CD4-positive, alpha-beta T cell treated with Interleukin-6 at 100 ng/mL for 8 hours (primary cell): ENCODE data around the gene ACP4.
"Not testable (repeated sequence)": the region's sequence is repeated elsewhere in the genome, so short reads cannot be mapped to it uniquely, and the experiment has no call there.

ENCODE experiments used
- DNase-seq: peaks from one replicate; pipeline ENCODE4 v3.0.0-alpha.2; 2020; ENCODE audit warnings: mixed read lengths, low spot score

Gene ACP4

DNA sequence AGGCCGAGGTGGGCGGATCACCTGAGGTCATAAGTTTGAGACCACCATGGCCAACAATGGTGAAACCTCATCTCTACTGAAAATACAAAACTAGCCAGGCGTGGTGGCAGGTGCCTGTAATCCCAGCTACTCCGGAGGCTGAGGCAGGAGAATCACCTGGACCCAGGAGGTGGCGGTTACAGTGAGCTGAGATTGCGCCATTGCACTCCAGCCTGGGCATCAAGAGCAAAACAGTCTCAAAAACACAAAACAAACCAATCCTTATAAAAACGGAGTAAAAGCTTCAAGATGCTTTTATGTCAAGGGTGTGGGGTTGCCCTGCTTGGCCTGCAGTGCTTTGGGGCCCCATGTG, 7.2 kb downstream of the ACP4 start:
- no peak for DNase-seq

DNA sequence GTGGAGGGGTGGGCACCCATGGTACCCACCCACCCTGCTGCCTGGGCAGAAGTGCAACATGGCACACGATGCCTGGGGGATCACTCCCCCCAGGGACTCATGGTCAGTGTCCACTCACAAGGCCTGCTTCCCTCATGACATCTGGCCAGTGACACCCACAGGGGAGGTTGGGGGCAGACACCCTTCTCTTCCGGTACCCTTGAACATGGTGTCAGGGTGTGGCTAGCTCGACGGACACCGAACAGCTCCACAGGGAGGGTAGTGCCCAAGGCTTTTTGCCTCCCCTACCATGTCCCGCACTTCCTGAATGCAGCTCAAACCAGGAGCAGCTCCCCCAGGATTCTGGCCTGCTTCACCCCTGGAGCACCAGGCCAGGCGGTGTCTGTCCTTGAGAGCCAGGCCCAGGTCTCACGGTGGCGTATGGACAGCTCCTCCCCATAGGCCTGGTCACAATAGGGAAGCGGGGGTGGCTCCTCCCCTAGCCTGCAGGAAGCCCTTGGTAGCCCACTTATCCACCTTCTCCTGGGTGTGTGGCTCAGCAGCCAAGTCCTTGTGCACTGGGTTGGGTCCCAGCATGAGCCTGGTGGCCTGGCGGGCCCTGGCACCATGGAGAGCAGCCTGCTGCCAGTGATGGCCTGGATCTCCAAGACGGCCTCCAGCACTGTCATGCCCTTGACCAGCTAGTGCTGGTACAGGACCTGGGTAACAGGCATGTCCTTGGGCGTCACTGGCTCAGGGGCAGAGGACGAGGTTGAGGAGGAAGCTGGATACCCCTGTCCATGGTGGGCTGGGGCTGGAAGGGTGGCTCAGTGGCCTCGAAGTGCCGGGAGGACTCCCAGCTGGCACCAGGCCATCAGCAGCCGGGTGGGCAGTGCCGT, 7.8 kb downstream of the ACP4 start:
- no peak for DNase-seq

DNA sequence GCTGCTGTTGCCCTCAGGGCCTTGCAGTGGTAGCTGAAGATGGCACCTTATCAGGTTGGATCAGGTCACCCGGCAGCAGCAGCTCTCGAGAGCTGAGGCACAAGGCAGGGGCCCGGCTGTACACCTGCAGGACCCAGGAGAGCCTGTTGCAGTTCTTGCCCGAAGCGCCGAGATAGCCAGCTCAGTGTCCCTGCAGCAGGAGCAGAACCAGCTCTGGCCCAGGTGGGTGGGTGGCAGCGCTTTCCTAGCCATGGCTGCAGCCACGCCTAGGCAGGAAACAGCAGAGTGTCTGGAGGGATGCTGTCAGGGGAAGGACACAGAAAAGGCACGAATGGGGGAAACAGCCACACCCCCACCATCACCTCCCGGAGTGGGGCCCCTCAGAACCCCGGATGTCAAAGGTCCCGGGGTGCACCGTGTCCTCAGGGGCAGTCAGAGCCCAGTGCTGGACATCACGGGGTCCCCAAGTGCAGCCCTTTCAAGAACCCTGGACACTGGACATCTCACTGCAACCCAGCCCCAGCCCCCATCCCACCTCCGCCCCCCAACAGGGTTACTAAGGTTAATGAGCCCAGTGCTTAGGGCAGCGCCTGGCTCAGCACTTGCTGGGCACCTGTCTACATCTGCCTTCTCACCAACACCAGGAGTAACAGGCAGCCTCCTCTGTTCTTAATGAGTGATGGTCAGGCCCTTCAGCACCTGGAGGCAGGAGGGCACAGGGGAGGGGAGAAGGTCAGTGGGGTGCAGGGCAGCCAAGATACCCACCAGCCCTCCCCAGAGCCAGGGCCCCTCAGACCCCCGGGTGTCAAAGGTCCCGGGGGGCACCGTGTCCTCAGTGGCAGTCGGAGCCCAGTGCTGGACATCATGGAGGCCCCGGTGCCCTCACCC, 8.7 kb downstream of the ACP4 start:
- no peak for DNase-seq

GRCh38 chr19:50799547-50799851, 9.3 kb downstream of the ACP4 start:
- no peak for DNase-seq

DNA sequence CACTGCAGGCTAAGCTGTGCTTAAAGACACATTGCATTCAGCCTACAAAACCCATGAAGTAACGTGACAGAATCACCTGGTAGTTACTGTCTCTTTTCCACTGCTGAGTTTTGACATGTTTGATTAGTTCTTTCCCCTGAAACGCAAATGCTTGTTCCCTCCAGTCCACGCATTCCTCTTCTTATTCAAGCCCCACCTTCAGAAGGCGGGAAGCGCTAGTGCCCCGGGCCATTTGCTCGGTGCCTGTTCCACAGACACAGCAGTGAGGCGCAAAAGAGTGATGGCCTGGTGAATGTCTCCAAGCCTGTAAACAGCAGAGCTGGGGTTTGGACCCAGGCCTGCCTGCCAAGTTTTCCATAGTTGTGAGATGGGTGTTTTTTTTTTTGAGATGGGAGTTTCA, 10.9 kb downstream of the ACP4 start:
- DNase-seq: no peak

GRCh38 chr19:50803633-50804419, 13.6 kb downstream of the ACP4 start:
- DNase-seq: no peak

DNA sequence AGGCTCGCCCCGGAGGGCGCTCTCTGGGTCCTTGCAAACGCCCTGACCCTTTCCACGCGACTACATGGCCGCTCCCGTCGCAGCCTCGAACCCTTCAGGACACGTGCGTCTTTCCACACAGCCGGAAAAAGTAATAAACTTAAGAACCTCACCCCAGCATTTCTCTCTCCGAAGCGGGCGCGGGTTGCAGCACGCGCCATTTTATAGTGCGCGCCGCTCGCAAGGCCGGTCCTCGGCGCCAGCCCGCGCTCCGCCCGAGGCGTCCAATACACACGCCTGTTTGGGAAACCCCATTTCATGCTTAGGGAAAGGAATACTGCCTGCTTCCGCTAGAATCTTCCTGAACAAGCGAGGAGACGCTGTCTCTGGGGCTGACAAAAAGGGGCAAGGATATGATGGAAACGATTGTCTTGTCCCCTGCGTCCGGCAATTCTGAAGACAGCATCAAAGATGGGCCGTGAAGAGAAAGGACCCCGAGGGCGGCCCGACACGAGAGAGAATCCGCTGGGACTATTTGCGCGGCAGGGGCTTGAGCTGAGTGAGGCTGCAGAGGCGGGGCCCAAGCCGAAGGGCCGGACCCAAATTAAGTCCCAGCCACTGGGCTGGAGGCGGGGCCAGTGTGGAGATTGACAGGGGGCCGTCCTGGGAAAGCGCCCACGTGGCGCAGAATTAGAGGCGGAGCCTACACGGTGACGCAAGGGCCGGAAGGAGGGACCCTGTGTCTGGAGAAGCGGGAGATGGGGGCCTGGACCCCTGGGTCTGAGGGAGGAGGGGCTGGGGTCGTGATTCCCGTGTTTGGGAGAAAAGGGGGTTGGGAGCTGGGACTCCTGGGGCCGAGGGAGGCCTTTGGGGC, 14.4 kb downstream of the ACP4 start:
- peak; percentile 98 for DNase-seq

GRCh38 chr19:50808856-50809255, 18.6 kb downstream of the ACP4 start:
- no peak for DNase-seq

DNA sequence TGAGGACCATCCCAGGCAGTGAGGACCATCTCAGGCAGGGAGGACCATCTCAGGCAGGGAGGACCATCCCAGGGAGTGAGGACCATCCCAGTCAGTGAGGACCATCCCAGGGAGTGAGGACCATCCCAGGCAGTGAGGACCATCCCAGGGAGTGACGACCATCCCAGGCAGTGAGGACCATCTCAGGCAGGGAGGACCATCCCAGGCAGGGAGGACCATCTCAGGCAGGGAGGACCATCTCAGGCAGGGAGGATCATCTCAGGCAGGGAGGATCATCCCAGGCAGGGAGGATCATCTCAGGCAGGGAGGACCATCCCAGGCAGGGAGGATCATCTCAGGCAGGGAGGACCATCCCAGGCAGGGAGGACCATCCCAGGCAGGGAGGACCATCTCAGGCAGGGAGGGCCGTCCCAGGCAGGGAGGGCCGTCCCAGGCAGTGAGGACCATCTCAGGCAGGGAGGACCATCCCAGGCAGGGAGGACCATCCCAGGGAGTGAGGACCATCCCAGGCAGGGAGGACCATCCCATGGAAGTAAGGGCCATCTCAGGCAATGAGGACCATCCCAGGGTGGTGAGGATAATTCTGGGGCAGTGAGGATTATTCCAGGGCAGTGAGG, 21.5 kb downstream of the ACP4 start:
- not testable (repeated sequence) for DNase-seq

- no peak for DNase-seq
Measured at GRCh38 chr19:50812474-50812873, 22.3 kb downstream of the ACP4 start.

DNA sequence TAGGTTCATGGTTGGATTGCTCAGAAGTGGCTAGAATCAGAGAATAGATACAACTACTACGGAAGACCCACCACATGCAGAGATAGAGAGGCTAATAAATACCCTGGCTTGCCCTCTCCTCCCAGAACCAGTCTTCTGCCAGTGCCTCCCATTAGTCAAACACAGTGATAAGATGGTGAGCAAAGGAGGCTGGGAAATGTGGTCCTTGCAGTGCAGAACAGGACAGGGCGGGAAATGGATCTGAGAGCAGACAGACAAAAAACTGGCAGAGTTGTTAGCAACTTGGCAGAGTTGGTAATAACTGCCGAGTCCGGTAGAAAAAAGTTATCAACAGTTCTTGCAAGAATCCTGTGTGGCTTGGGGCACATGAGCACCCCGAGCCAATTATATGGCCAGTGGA, 24.7 kb downstream of the ACP4 start:
- no peak for DNase-seq

DNA sequence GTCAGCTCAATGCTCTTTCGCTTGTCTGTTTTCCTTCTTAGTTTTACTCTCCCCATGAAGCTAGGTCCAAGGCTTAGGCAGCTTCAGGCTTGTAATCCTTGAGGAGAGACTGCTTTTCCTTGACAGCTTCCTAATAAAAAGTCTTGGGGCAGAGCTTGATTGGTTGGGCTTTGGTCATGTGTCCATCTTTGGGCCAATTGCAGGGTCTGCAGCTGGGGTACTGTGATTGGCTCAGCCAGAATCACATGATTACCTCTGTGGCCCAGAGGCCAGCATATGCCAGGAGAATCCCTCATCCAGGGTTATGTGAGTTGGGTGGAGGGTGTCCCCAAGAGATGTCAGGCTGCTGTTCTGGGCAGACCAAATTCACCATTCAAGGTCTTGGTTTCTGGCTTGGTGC, 25.2 kb downstream of the ACP4 start:
- DNase-seq: no peak

DNA sequence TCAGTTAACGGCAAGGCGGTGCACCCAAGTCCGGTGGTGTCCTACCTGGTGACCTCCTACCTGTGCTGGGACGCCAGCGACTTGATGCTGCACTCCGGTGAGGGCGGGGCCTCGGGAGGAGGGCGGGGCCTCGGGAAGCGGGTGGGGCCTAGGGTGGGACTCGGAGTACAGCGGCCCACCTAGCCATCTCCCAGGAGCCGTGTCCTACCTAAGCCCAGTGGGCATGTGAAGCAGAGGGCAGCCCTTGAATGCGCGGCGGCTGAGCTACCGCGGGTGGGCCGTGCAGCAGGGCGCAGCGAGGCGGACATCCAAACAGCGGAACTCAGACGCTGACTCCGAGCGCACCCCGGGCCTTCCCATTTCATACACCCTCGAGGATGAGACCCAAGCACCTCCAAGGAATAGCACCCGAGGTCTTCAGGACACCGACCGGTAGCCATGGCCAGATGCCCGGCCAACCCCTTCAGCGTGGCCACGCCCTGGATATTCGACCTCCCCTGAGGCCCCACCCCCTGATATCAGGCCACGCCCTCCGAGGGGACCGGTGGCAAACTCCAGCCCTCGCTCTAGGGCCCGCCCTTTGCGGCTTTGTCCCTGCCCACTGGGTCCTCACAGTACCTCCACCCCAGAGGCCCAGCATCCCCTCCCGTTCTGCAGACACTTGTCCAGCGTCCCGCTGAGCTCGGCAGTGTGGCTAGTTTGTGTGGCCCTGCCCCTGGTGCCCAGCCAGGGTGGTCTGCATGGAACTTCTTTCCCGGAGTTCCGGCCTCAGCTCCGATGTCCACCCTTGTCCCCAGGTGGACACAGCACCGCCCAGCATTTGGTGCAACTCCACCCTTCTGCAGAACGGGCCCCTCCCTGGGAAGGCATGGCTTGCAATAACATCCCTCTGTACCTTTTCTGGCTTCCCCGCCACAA, 28.0 kb downstream of the ACP4 start:
- no peak for DNase-seq

DNA sequence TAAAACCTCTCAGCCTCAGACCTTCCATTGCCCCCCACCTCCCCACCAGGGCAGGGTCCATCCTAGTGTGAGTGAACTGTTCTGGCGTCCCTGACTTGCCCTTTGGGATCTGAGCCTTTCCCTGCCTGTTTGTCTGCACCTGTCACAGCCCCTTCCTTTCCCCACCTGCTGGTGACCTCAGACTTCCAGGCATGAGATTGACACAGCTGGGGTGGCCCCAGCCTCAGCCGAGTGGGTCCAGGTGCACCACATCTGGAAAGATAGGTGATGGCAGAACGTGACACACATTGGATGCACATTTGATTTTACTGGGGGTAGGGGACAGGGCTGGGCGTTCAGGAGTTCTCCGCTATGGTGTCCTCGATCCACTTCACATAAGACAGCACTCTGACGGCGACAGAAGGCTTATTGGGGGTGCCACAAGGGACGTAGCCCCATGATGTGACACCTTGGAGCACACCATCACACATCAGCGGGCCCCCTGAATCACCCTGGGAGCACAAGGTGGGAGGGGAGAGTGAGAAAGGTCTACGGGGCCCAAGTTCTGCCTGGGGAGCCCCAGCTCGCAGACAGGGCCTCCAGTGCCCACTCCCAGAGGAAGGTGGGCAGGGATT, 28.8 kb downstream of the ACP4 start:
- no peak for DNase-seq

- DNase-seq: no peak
Measured at GRCh38 chr19:50819636-50820035, 29.4 kb downstream of the ACP4 start.

GRCh38 chr19:50820086-50820485, 29.9 kb downstream of the ACP4 start:
- DNase-seq: no peak

DNA sequence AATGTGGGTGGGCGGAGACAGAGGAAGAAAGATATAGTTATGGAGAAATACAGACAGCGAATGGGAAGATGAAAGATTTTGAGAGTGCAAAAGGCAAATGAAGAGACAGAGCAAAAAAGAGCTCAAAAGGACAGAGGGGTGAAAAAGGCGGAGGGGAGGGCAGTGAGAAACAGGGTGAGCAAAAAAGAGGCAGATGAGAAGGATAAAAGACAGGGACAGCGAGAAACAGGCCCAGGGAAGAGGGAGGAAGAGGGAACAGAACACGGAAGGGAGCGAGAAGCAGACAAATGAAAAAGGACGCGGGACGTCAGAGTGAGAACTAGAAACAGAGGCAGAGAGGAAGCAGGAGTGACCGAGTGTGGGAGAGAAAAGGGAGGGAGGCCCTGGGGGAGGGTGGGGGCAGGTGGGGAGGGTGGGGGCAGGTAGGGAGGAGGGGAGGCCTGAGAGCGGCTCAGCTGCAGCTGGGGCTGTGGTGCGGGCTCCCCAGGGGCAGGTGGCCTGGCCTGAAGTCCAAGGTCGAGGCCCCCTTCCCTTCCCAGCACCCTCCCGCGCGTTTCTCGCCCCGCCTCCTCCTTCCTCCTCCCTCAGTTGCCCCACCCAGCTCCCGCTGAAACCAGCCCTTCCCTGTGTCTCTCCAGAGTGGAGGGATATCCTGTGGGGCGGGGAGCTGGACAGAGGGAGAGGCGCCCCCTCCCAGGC, 30.5 kb downstream of the ACP4 start:
- no peak for DNase-seq

GRCh38 chr19:50821248-50821612, 31.0 kb downstream of the ACP4 start:
- no peak for DNase-seq

- no peak for DNase-seq
Measured at GRCh38 chr19:50821622-50822021, 31.4 kb downstream of the ACP4 start.
